ENCODE results near the gene OAF.

Gene OAF

DNA sequence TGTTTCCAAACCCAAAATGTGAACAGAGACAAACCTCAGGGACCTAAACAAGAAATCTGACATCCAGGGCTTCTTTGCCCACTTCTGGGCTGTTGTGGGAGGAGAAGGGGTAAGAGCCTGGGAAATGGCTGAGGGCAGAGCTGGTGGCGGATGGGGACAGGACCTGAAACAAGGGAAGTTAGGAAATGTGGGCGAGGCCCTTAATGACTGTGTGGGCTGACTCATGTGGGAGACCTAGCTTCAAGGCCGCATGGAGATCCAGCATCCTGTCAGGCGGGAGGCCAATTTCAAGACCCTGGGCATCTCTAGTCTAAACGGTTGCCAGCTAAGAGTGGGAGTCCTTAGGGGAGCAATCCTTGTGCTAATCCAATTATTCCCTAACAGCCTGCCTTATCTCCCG is 2.1 kb upstream of the OAF start:
- ATAC-seq, result no peak
- peaks cover 22% of the 10 kb centered on the region for H3K4me1 Mint-ChIP-seq

DNA sequence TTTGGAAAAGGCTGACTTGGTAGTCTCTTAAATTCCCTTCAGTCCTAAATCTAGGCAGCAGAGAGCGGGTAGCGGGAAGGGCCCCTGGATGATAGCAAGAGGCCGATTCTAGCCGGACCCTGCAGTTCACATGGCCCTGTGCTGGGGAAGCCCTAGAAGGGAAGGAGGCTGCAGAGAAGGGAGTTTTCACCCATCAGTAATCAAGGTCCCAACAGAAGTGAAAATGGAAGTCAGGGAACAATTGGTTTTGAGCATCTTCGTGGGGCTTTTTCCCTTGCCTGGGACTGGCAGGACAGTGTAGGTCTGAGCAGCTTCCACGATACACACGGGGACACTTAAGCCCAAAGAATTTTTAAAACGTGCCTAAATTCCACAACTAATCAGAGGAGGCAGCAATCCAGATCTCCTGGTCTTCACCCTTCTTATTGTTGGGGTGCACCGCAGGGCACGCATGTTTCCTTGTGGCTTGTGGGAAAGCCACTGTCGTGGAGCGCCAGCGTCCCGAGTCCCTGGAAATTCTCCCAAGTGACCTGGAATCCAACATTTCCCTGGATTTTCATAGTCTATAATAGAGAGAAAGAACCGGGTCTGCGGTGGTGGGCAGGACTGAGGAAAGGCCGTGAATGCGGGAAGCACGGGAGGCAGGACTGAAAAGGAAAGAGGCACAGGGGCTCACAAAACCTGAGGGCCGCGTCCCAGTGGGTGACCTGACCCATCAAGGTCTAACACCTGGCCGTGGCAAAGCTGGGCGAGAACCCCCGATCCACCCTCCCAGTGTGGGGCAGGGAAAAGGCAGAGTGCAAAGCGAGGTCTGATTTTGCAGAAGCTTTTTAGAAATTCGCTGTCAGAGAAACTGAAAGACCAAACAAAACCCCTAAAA is 846 bp upstream of the OAF start:
- H3K4me1 Mint-ChIP-seq, result peaks cover 22% of the 10 kb centered on the region
- H3K27me3 Mint-ChIP-seq, result peaks cover 37% of the 10 kb centered on the region

More for the DNA sequence above, 2.1 kb upstream of the OAF start:
- no peak for DNase-seq
- Mint-ChIP-seq H3K4me3 (no peak overlapping the region), H3K27ac (no peak overlapping the region), H3K27me3 (peaks cover 37% of the 10 kb centered on the region), H3K9me3 (no peaks in the 10 kb centered on the region)

DNA sequence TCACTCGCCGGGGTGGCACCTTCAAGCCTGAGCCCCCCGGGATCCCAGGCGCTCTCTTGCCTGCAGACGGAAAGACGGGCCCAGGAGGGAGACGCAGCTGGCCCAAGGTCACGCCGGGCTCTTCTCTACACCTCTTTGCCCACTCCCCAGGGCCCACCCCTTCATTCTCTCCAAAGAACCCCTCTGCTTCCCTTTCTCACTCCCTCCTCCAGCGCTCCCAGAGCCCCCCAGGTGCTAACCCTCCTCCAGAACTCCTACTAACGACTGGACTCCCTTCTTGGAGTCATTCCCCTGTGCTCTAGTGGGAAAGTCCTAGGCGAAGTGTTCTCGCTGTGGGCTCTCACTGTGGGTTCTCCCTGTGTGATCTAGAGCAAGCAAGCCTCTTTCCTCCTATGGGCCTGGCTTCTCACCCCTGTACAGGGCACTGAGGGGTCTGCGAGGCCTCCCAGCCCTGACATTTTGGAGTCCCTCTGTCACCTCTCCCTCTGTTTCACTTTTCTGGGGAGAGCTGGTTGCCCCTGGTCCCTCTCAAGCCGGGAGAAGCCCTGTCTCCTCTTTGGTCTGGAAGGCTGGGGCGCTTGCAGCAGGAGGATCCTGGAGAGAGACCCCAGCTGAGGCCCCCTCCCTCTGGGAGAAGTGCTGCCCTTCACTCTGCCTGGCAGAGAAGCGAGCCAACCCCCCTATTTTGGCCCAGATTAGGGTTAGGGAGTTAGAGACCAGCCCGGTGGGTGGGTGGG is 858 bp downstream of the OAF start:
- Mint-ChIP-seq H3K9me3 (no peaks in the 10 kb centered on the region), H3K27me3 (peaks cover 30% of the 10 kb centered on the region), H3K4me1 (peaks cover 22% of the 10 kb centered on the region), H3K27ac (peak overlapping the region in 1 of 2 donors; percentile 29), H3K4me3 (peak overlapping the region; percentile 92 to 100)
- ATAC-seq (no peak), DNase-seq (no peak)

More for the DNA sequence above, 846 bp upstream of the OAF start:
- ATAC-seq, result no peak
- DNase-seq, result peak; percentile 12 to 19
- Mint-ChIP-seq H3K4me3 (peak overlapping the region; percentile 85 to 88), H3K27ac (peak overlapping the region; percentile 85 to 94), H3K9me3 (no peaks in the 10 kb centered on the region)

DNA sequence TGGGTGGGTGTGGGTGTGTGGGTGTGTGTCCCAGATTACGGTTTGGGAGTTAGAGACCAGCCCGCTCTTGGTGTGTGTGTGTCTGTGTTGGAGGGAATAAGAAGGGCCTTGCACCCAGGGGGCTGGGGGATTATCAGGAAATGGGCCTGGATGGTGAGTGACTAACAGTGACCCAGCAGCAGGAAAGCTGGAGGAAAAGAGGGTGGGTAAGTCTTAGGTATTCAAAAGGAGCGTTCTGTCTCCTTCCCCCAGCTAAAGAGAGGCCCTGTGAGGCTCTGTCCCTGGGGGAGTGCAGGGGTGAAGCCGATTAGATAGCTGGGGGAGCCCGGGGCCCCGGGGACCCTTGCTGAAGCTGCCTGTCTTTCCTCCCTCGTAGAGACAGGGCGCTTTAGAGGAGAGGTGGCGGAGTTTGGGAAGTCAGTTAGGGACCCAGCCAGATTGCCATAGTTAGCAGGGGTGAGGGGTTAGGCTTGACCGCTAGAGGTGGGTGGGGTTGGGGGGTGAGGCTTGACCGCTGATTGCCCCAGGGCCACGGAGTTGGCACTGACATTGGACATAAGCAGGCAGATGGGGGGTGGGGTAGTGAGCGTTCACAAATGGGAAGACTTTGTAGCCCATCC is 1.5 kb downstream of the OAF start:
- peak overlapping the region in 1 of 2 donors; percentile 33 for H3K4me3 Mint-ChIP-seq
- ATAC-seq, result no peak

DNA sequence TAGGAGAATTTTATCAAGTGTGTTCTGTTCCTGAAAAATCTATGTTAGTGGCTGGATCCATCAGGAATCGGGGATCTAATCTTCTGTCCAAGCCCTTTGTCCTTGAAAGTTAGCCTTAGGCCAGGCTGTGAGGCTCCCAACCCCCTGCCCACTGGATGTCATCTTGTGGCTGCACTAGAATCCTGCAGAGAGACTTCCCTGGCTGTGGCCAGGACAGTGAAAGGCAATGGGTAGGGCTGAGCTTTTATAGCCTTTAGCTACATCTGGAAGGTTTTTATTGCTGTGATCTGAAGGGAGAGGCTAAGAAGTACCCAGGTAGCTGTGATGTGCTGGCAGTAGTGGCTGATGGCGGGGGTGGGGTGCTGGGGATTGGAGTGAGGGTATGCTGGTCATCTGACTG is 2.1 kb downstream of the OAF start:
- Mint-ChIP-seq H3K4me1 (peaks cover 22% of the 10 kb centered on the region), H3K27me3 (peaks cover 18% of the 10 kb centered on the region), H3K4me3 (no peak overlapping the region), H3K9me3 (no peaks in the 10 kb centered on the region), H3K27ac (no peak overlapping the region)
- ATAC-seq, result no peak
- no peak for DNase-seq

More for the DNA sequence above, 1.5 kb downstream of the OAF start:
- Mint-ChIP-seq H3K9me3 (no peaks in the 10 kb centered on the region), H3K27ac (no peak overlapping the region), H3K4me1 (peaks cover 22% of the 10 kb centered on the region), H3K27me3 (peaks cover 23% of the 10 kb centered on the region)
- DNase-seq, result no peak

DNA sequence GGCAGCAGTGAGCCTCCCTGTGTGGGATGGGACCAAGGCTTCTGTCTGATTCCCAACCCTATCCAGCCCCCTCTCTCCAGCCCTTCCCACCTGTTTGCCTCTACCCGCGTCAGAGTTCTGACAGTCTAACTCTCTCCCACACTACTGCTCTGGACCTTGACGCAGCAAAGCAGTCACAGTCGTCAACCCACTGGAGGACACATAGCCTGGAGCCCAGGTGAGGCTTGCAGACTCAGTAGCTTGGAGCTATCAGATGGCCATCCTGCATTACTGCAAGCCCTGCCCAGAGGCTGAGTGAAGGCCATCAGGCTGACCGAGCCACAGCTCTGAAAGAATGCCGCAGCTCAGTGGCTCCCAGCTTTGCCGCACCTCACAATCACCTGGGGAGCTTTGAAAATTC is 3.7 kb downstream of the OAF start:
- DNase-seq (no peak), ATAC-seq (no peak)
- H3K4me3 Mint-ChIP-seq, result no peak overlapping the region
- no peak overlapping the region for H3K27ac Mint-ChIP-seq
- peaks cover 19% of the 10 kb centered on the region for H3K4me1 Mint-ChIP-seq
- H3K9me3 Mint-ChIP-seq, result no peaks in the 10 kb centered on the region
- peaks cover 1% of the 10 kb centered on the region for H3K27me3 Mint-ChIP-seq

DNA sequence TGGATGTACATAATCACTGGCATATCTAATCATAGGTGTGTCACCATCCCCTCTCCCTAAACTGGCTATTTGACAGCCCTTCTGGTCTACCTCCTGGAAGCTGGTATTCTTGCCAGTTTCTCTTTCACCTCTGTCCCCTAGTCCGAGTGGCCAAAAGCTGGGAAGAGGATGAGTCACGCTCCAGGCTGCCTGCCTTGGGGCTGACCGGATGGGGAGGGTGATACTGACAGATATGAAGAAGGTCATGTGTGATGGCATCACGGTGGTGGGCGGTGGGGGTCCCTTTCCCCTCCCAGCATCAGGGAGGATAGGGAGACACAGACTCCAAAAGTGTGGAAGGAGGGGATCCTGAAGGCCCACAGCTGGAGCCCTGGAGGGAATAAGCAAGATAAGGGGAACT is 4.8 kb downstream of the OAF start:
- Mint-ChIP-seq H3K27ac (no peak overlapping the region), H3K9me3 (no peaks in the 10 kb centered on the region), H3K27me3 (no peaks in the 10 kb centered on the region), H3K4me3 (no peak overlapping the region), H3K4me1 (peaks cover 19% of the 10 kb centered on the region)
- DNase-seq, result no peak
- no peak for ATAC-seq

DNA sequence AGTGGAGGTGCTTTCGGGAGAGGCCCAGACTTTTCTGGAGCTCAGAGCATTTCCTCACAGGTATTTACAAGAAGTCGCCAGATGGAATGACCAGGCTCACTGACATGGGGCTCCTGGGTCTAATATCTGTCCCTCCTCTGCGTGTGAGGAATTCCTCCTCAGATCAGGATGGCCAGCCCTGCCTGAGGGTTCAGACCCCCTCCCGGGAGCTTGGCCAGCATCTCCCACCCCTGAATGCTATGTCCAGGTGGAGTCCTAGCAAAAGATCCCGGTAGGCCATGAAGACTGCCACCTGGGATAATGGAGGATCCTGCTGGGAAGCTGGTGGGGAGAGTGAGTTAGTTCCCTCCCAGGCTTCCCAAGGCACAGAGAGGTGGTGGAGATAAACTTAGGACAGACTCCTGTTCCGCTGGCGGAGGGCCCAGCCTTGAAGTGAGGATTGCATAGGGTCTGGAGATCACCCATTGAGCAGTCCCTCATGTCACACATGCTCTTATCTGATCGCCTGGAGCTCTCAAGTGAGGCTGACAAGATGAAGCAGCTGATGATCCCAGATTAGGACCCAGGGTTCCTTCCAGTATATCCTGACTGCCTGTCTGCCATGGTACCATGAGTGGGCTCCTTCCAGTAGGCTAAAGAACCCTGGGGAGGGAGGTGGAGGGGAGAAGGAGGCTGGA is 5.7 kb downstream of the OAF start:
- H3K9me3 Mint-ChIP-seq, result no peaks in the 10 kb centered on the region
- no peak overlapping the region for H3K27ac Mint-ChIP-seq
- ATAC-seq, result no peak
- no peak overlapping the region for H3K4me3 Mint-ChIP-seq
- peaks cover 22% of the 10 kb centered on the region for H3K4me1 Mint-ChIP-seq
- H3K27me3 Mint-ChIP-seq, result no peaks in the 10 kb centered on the region
- DNase-seq, result no peak

DNA sequence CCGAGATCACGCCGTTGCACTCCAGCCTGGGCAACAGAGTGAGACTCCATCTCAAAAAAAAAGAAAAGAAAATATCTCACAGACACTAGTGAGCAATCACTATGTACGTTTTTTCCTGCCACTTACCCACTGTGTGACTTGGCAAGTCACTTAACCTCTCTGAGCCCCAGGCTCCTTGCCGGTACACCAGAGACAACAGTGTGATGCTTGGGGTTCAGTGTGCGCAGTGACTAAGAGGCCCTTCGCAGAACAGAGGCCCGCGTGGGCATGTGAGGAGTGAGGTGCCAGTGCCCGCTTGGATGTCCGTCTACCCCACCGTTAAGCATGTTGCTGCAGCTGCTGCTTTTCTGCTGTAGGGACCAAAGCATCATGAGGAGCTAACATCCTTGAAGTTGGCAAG is 6.7 kb downstream of the OAF start:
- no peaks in the 10 kb centered on the region for H3K9me3 Mint-ChIP-seq
- no peak overlapping the region for H3K4me3 Mint-ChIP-seq
- no peak overlapping the region for H3K27ac Mint-ChIP-seq
- H3K4me1 Mint-ChIP-seq, result peaks cover 16% of the 10 kb centered on the region
- ATAC-seq (no peak), DNase-seq (no peak)
- H3K27me3 Mint-ChIP-seq, result no peaks in the 10 kb centered on the region

DNA sequence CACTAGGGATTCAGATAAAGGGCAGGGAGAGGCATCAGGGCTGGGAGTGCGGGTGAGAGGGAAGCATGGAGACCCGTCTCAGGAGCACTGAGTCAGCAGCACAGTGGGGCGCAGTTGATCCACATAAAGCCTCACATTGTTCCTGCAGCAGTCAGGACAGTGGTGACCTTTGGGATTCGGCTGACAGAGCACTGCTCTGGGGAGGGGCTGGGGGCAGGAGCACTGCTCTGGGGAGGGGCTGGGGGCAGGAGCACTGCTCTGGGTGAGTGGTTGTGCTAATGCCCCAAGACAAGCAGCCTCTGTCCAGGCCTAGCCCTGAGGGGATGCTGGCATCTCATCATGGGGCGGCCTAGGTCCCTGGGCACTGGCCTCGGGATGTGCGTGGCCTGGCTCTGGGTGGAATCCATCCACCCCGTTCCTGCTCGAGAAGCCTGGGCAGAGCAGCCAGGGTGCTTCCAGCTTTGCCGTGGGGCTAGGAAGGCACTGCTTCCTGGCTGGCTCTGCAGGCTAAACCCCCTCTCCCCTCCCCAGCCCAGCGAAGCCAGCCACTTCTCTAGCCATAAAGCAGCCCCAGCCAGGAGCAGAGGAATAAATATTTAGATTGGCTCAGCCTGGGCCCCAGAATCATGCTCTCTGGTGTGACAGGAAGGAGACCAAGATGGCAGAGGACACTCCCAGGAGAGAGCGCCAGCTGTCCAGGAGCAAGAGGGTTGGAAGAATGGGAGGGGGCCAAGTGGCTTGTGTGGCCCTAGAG is 7.3 kb downstream of the OAF start:
- Mint-ChIP-seq H3K4me1 (peaks cover 15% of the 10 kb centered on the region), H3K4me3 (no peak overlapping the region), H3K27ac (peak overlapping the region in 1 of 2 donors; percentile 21), H3K27me3 (no peaks in the 10 kb centered on the region), H3K9me3 (no peaks in the 10 kb centered on the region)
- no peak for DNase-seq
- no peak for ATAC-seq

DNA sequence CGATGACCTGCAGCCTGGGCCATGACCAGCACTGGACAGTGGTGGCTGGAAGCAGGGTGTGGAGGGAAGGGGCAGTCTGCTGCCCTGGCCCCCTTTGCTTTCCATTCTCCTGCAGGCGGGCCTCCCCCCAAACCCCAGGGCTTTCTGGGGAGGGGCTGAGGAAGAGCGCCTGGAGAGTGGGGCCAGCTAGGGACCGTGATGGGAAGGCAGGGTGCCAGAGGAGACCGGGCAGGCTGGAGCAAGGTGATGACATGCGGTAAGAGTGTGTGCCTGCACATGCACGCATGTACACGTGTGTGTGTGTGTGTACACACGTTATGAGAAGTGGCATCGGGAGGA is 7.8 kb downstream of the OAF start:
- no peak for DNase-seq
- no peaks in the 10 kb centered on the region for H3K27me3 Mint-ChIP-seq
- H3K4me1 Mint-ChIP-seq, result peaks cover 15% of the 10 kb centered on the region
- H3K4me3 Mint-ChIP-seq, result no peak overlapping the region
- no peak overlapping the region for H3K27ac Mint-ChIP-seq
- H3K9me3 Mint-ChIP-seq, result no peaks in the 10 kb centered on the region
- no peak for ATAC-seq

DNA sequence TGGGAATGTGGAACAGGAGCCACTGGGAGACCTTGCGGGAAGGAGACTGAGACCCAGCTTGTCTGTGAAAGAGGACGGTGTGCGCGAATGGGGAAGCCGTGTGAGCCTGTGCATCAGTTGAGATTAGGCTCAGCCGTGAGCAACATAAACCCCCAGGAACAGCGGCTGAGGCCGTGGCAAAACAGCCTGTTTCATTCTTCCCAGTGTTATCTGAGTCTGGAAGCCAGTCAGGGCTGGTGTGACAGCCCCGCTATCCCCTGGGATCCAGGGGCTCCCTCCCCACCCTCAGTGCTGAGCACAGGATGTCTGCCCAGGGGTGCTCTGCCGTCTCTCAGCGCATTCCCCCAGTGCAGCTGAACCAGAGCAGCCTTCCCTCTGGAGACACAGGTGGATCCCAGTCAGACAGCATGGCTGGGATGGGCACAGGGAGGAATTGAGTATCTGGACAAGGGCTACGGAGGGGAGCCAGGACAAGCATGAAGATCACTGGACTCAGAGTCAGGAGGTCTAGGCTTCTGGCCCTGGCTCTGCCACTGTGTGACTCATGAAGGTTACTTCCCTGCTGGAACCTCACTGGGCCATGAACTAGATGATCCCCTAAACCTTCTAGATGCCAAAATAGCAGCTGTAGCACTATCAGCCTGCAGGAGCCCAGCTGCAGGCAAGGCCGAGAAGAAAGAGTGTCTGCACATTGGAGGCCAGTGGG is 8.6 kb downstream of the OAF start:
- DNase-seq (no peak), ATAC-seq (no peak)
- H3K4me1 Mint-ChIP-seq, result peaks cover 18% of the 10 kb centered on the region
- H3K4me3 Mint-ChIP-seq, result no peak overlapping the region
- H3K9me3 Mint-ChIP-seq, result no peaks in the 10 kb centered on the region
- H3K27me3 Mint-ChIP-seq, result no peaks in the 10 kb centered on the region
- H3K27ac Mint-ChIP-seq, result no peak overlapping the region

DNA sequence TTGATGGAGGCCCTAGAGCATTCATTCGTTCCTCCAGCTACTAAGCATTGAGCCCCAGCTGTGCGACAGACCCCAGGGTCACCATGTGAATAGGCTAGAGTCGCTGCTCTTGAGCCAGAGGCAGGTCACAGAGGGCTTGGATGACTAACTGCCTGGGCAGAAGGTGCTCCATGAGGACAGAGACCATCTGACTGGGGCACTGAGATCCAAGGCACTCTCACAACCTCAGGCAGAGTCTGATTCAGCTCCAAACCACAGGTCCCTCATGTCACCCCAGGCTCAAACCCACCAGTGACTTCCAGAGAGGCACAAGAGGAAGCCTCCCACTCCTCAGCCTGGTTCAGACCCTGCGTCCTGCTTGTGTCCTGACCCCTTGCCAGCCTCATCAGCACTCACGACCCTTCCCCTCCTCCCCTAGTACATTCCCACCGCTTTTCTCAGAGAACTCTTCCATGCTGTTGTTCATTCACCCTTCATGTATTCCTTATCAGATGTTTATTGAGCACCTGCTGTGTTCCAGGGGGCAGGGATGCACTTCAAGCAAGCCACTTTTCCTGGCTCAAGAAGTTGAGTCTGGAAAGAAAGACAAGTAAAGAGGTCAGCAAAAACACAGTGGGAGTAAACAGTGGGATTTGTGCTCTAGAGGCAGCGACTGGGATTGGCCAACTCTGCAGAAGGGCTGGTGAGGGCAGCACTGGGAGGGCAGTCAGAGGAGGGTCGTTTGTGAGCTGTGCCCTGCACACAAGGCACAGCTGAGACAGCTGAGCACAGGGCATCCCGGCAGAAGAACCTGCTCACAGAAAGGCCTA is 9.3 kb downstream of the OAF start:
- Mint-ChIP-seq H3K9me3 (no peaks in the 10 kb centered on the region), H3K27ac (no peak overlapping the region), H3K4me3 (no peak overlapping the region), H3K4me1 (peaks cover 26% of the 10 kb centered on the region), H3K27me3 (no peaks in the 10 kb centered on the region)
- ATAC-seq, result no peak
- no peak for DNase-seq

DNA sequence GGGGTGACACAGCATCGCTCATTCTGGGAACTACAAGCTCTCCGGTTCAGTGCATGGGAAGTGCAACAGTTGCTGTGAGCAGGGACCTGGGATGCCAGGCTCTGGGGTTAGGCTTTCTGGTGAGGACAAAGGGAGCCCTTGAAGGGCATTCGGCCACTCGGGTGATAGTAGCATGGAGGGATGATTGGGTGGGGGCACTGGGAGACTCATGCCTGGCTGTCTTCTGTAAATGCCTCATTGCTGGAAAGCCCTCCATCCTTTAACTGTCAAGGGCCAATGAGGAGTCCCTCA is 9.9 kb downstream of the OAF start:
- DNase-seq (no peak), ATAC-seq (no peak)
- Mint-ChIP-seq H3K9me3 (no peaks in the 10 kb centered on the region), H3K27ac (no peak overlapping the region), H3K27me3 (no peaks in the 10 kb centered on the region), H3K4me1 (peaks cover 27% of the 10 kb centered on the region), H3K4me3 (no peak overlapping the region)
